ENCODE measurements around the gene NPIPA5.
"Not testable (repeated sequence)": the region's sequence is repeated elsewhere in the genome, so short reads cannot be mapped to it uniquely, and the experiment has no call there.

Gene NPIPA5

GRCh38 chr16:15378194-15378593 lies at the start of gene NPIPA5:
Gene NPIPA5 (minus strand): TSS chr16:15378294. CDS start chr16:15378294, 0 bp downstream.
- DNase-seq: not testable (repeated sequence)

- no peak for DNase-seq
Observed at GRCh38 chr16:15427648-15428239, 49.6 kb upstream of the NPIPA5 start.

- no peak for DNase-seq
Observed at GRCh38 chr16:15426796-15427195, 48.7 kb upstream of the NPIPA5 start.

- no peak for DNase-seq
Observed at GRCh38 chr16:15425861-15426260, 47.8 kb upstream of the NPIPA5 start.

- DNase-seq: no peak
Observed at GRCh38 chr16:15422222-15422621, 44.1 kb upstream of the NPIPA5 start.

GRCh38 chr16:15421696-15422095 lies 43.6 kb upstream of the NPIPA5 start:
- DNase-seq: not testable (repeated sequence)

- DNase-seq: no peak
Observed at GRCh38 chr16:15418206-15418605, 40.1 kb upstream of the NPIPA5 start.

GRCh38 chr16:15417197-15417596 lies 39.1 kb upstream of the NPIPA5 start:
- no peak for DNase-seq

GRCh38 chr16:15415511-15415985 lies 37.5 kb upstream of the NPIPA5 start:
- DNase-seq: peak; percentile 14

GRCh38 chr16:15409476-15409875 lies 31.4 kb upstream of the NPIPA5 start:
- DNase-seq: not testable (repeated sequence)

GRCh38 chr16:15407756-15408155 lies 29.7 kb upstream of the NPIPA5 start:
- not testable (repeated sequence) for DNase-seq

GRCh38 chr16:15404792-15405191 lies 26.7 kb upstream of the NPIPA5 start:
- DNase-seq: no peak

GRCh38 chr16:15404091-15404490 lies 26.0 kb upstream of the NPIPA5 start:
- not testable (repeated sequence) for DNase-seq

- DNase-seq: no peak
Observed at GRCh38 chr16:15403392-15403995, 25.4 kb upstream of the NPIPA5 start.

GRCh38 chr16:15401972-15402371 lies 23.9 kb upstream of the NPIPA5 start:
- DNase-seq: no peak

GRCh38 chr16:15400314-15400713 lies 22.2 kb upstream of the NPIPA5 start:
- not testable (repeated sequence) for DNase-seq

GRCh38 chr16:15399317-15399716 lies 21.2 kb upstream of the NPIPA5 start:
- DNase-seq: no peak

- DNase-seq: no peak
Observed at GRCh38 chr16:15398618-15399316, 20.7 kb upstream of the NPIPA5 start.

GRCh38 chr16:15396948-15397594 lies 19.0 kb upstream of the NPIPA5 start:
- no peak for DNase-seq

- not testable (repeated sequence) for DNase-seq
Observed at GRCh38 chr16:15396509-15396829, 18.4 kb upstream of the NPIPA5 start.

GRCh38 chr16:15395631-15396508 lies 17.8 kb upstream of the NPIPA5 start, which contains the start of gene MPV17L:
Gene MPV17L (plus strand): TSS chr16:15395754. CDS start chr16:15395898, 144 bp downstream.
- DNase-seq: not testable (repeated sequence)

GRCh38 chr16:15393025-15393424 lies 14.9 kb upstream of the NPIPA5 start:
- not testable (repeated sequence) for DNase-seq
